Measurements from ENCODE around the gene VWF.

The VWF gene

GRCh38 chr12:6076776-6077691 lies 47.4 kb downstream of the VWF start:
- DNase-seq (ENCODE audit: low read depth), result no peak

GRCh38 chr12:6076346-6076745 lies 48.1 kb downstream of the VWF start:
- DNase-seq (ENCODE audit: low read depth), result no peak

GRCh38 chr12:6074979-6075585 lies 49.4 kb downstream of the VWF start:
- DNase-seq (ENCODE audit: low read depth), result no peak

GRCh38 chr12:6074427-6074826 lies 50.0 kb downstream of the VWF start:
- DNase-seq (ENCODE audit: low read depth), result no peak

- DNase-seq (ENCODE audit: low read depth), result no peak
These were observed 51.0 kb downstream of the VWF start for GRCh38 chr12:6073426-6073825.

GRCh38 chr12:6072302-6072752 lies 52.1 kb downstream of the VWF start:
- DNase-seq (ENCODE audit: low read depth), result no peak

- no peak for DNase-seq (ENCODE audit: low read depth)
These were observed 52.9 kb downstream of the VWF start for GRCh38 chr12:6071589-6071988.

- DNase-seq (ENCODE audit: low read depth), result no peak
These were observed 53.8 kb downstream of the VWF start for GRCh38 chr12:6070472-6071257.

GRCh38 chr12:6069437-6070093 lies 54.9 kb downstream of the VWF start:
- DNase-seq (ENCODE audit: low read depth), result no peak

GRCh38 chr12:6068227-6068626 lies 56.2 kb downstream of the VWF start:
- no peak for DNase-seq (ENCODE audit: low read depth)

GRCh38 chr12:6067152-6067916 lies 57.1 kb downstream of the VWF start:
- DNase-seq (ENCODE audit: low read depth), result no peak

- no peak for DNase-seq (ENCODE audit: low read depth)
These were observed 57.8 kb downstream of the VWF start for GRCh38 chr12:6066651-6067050.

GRCh38 chr12:6065863-6066199 lies 58.6 kb downstream of the VWF start:
- DNase-seq (ENCODE audit: low read depth), result no peak

GRCh38 chr12:6065131-6065862 lies 59.2 kb downstream of the VWF start:
- DNase-seq (ENCODE audit: low read depth), result no peak

GRCh38 chr12:6062757-6063735 lies 61.4 kb downstream of the VWF start:
- no peak for DNase-seq (ENCODE audit: low read depth)

GRCh38 chr12:6062395-6062756 lies 62.1 kb downstream of the VWF start:
- DNase-seq (ENCODE audit: low read depth), result no peak

GRCh38 chr12:6061660-6062059 lies 62.8 kb downstream of the VWF start:
- no peak for DNase-seq (ENCODE audit: low read depth)

GRCh38 chr12:6059860-6060565 lies 64.5 kb downstream of the VWF start:
- DNase-seq (ENCODE audit: low read depth), result no peak

- DNase-seq (ENCODE audit: low read depth), result no peak
These were observed 65.2 kb downstream of the VWF start for GRCh38 chr12:6059221-6059620.
